GM21723 (cell line): ENCODE results near the gene TIGD1.
"Not testable (repeated sequence)": the region's sequence is repeated elsewhere in the genome, so short reads cannot be mapped to it uniquely, and the experiment has no call there.

Experiments
- ATAC-seq: cut with Tn5 transposase; IDR thresholded peaks from one replicate; pipeline ENCODE4 v1.9.1; 2021; ENCODE audit warnings: mild to moderate bottlenecking, moderate library complexity; ENCODE audit not compliant: unreplicated experiment

TIGD1 gene

GRCh38 chr2:232571026-232571474, 20.7 kb upstream of the TIGD1 start:
- no peak for ATAC-seq

DNA sequence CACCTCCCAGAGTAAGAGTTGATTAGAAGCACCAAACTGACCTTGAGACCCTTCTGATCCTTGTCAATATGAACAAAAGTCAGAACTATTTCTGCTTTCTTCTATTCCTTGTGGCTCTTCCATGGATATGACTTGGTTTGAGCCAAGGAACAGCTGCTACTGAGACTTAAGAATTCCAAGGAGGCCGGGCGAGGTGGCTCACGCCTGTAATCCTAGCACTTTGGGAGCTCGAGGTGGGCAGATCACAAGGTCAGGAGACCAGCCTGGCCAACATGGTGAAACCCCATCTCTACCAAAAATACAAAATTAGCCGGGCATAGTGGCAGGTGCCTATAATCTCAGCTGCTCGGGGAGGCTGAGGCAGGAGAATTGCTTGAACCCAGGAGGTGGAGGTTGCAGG, 20.1 kb upstream of the TIGD1 start:
- ATAC-seq = not testable (repeated sequence)

DNA sequence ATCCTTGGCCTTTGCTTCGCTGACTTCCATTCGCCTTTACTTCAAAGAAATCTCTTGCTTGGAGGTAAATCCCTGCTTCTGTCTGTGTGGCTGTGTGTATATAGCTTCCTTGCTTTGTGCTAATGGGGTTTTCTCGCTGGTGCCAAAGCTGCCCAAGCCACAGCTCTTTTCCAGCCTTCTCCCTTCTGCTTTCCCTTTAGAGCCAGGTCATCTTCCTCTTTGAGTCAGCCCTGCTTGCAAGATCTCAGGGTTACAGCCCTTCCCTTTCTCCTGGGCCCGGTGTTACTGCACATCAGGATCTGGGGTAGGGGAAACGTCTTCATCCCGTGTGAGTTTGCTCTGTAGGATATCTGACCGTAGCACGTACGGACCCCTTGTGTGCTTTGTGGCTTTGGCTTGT, 19.2 kb upstream of the TIGD1 start:
- no peak for ATAC-seq

GRCh38 chr2:232568161-232568560, 17.8 kb upstream of the TIGD1 start:
- ATAC-seq = no peak

GRCh38 chr2:232567721-232568120, 17.4 kb upstream of the TIGD1 start:
- no peak for ATAC-seq

GRCh38 chr2:232563580-232563979, 13.2 kb upstream of the TIGD1 start:
- no peak for ATAC-seq

GRCh38 chr2:232562515-232563151, 12.3 kb upstream of the TIGD1 start:
- ATAC-seq = no peak

DNA sequence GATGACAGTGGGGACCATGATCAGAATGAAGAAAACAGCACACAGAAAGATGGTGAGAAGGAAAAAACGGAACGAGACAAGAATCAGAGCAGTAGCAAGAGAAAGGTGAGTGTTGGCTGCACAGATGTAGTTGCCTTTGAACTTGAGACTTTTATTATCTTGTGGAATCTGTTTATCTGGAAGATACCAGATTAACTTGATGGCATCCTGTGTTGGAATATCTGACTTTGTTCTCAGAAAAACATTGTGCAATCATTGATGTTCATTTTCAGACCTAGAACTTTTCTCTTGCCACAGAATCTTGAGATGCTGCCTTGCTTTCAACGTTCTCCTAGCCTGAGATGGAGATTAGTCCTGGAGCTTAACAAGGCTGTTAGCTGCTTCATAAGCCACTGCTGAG, 6.1 kb upstream of the TIGD1 start:
- ATAC-seq = no peak

GRCh38 chr2:232551776-232552175, 1.4 kb upstream of the TIGD1 start:
- no peak for ATAC-seq

DNA sequence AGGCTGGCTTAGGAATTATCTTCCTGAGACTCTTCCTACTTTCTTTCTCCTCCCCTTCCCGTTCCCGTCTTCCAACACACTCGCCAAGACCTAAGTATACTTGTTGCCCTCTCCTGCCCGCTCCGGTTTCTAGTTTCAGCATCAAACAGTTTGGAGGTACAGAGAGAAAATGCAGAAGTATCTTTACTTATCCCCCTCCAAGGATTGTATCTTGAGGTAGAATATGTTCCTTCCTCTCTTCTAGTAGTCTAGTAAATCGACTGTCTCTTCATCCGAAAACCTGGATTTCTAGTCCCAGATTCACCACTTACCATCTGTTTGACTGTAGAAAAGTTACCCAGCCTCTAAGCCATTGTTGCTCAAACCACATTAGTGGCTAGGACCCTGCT, 887 bp upstream of the TIGD1 start:
- no peak for ATAC-seq

DNA sequence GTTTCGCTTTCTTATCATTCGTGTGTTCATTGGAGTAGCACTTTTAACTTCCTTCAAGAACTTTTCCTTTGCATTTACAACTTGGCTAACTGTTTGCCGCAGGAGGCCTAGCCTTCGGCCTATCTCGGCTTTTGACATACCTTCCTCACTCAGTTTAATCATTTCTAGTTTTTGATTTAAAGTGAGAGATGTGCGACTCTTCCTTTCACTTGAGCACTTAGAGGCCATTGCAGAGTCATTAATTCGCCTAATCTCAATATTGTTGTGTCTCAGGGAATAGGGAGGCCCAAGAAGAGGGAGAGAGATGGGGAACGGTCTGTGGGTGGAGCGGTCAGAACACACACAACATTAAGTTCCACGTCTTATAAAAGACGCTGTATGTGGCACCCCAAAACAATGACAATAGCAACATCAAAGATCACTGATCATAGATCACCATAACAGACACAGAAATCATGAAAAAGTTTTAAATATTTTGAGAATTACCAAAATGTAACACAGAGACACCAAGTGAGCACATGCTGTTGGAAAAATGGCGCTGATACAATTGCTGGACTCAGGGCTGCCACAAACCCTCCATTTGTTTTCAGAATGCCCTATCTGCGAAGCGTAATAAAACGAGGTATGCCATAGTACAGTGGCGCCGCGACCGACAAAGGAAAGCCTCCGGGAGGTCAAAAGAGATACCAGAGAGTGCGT, 553 bp downstream of the TIGD1 start:
- no peak for ATAC-seq

DNA sequence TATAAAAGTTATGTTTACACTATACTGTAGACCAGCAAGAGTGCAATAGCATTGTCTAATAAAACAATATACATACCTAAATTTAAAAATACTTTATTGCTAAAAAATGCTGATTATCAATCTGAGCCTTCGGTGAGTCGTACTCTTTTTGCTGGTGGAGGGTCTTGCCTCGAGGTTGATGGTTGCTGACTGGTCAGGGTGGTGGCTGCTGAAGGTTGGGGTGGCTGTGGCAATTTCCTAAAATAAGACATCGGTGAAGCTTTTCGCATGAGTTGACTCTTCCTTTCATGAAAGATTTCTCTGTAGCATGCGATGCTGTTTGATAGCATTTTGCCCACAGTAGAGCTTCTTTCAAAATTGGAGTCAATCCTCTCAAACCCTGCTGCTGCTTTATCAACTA, 2.4 kb downstream of the TIGD1 start:
- no peak for ATAC-seq

DNA sequence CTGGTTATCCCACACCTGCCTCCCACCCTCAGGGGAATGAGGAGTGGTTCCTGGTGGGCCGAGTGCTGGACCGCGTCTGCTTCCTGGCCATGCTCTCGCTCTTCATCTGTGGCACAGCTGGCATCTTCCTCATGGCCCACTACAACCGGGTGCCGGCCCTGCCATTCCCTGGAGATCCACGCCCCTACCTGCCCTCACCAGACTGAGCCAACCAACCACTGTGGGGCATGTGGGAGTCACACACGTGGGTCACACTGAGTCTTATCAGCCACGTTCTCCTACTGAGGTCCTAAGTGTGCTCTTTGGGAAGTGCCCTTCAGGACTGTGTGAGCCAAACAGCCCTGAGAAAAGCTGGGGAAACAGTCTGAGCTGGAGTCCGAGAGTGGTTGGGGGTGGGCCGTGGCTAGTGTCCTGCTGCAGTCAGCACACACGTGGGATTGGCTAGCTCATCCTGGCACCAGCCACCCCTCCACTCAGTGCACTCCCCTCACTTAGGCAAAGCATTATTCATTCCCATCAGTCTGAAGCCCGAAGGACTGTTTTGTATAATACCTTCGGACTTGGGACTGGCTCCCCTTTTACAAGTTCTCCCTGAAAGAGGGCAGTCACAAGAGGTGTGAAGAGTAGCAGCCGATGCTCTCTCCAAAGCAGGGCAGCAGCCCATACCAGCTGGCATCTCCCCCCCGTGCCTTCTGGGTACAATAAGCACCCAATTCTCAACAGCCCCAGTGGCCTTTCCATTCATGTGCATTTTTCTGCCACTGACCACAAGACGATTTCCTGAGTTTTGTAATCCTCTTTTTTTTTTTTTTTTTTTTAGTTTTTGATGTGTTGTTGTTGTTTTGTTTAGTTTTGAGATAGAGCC, 4.6 kb downstream of the TIGD1 start:
- no peak for ATAC-seq

- ATAC-seq = no peak
These were observed 5.7 kb downstream of the TIGD1 start for GRCh38 chr2:232544674-232545073.

GRCh38 chr2:232543928-232544631, 6.3 kb downstream of the TIGD1 start:
- no peak for ATAC-seq

DNA sequence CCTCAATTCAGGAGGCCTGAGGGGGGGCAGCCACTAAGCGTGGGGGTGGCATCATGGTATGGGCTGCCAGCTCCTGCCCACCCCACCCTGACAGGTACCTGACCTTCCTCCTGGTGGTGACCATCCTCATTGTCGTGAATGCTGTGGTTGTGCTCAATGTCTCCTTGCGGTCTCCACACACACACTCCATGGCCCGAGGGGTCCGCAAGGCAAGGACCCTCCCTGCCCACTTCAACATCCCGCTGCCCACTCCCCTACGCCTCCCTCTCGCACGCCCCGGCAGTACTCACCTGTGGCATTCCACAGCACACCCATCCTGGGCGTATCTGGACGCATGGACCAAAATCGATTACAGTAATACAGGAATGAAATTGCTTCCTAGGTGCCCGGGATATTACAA, 6.9 kb downstream of the TIGD1 start:
- ATAC-seq = no peak

DNA sequence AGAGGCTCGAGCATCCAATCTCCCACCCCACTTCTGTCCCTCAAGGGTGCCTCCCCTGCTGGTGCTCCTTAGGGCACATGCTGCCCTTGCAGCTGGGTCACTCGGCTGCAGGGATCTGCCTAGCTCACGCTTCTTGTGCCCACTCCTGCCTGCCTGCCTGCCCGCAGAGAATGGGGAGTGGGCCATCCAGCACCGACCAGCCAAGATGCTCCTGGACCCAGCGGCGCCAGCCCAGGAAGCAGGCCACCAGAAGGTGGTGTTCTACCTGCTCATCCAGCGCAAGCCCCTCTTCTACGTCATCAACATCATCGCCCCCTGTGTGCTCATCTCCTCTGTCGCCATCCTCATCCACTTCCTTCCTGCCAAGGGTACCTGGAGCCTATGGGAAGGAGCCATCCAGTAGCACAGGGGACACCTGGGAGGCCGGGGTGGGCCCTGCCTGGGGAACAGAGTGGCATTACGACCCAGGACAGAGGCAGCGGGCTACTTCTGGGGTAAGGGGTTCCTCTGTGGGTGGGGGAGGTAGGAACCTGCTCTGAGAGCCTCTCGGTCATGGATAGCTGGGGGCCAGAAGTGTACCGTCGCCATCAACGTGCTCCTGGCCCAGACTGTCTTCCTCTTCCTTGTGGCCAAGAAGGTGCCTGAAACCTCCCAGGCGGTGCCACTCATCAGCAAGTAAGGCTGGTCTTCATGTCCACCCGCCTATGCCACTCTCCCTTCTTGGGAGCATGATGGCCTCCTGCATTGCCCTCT, 7.5 kb downstream of the TIGD1 start:
- no peak for ATAC-seq

GRCh38 chr2:232541961-232542714, 8.2 kb downstream of the TIGD1 start:
- no peak for ATAC-seq

- ATAC-seq = no peak
These were observed 9.0 kb downstream of the TIGD1 start for GRCh38 chr2:232541195-232541960.
